T-cell (primary cell): ENCODE results near the gene TAC3. TPM values are rescaled to one million over a fixed set of nuclear protein-coding genes. Genes with fewer than 3 reads are reported as not detected.

Experiments
- ATAC-seq, 4 experiments: fragments of 200-7000 bp in 3 of 4; fragments of 150-1000 bp in 1 of 4; cut with Tn5 transposase; replicated peaks in 1 of 4; 1 replicate in 3 of 4; 2 replicates in 1 of 4; pipeline ENCODE4 v1.10.0; 2021; ENCODE audit warnings: moderate library complexity in 3 of 4, mild to moderate bottlenecking in 2 of 4, moderate number of reproducible peaks in 1 of 4
- CTCF ChIA-PET, 2 donors: fragments of 300-600 bp; sonication (Branson Sonifier 250); formaldehyde crosslinking; loops; one replicate each; lab custom pipeline; 2022; ENCODE audit warnings: antibody characterized with exemption in 2 of 2; lab: Charles Lee
- POLR2A ChIA-PET, 2 donors: fragments of 300-600 bp; sonication (Branson Sonifier 250); formaldehyde crosslinking; loops; one replicate each; lab custom pipeline; 2022; ENCODE audit warnings: antibody characterized with exemption in 2 of 2; lab: Charles Lee
- DNase-seq, 35 experiments: peaks; one replicate each; pipeline versions ENCODE4 v3.0.0 to v3.0.0-alpha.2; 2013 to 2023
- H3K27ac ChIP-seq: one replicate; pipeline ENCODE4 v1.5.1; 2013; ENCODE audit warnings: low read length
- H3K27me3 ChIP-seq, 2 experiments: replicated peaks in 1 of 2; 1 replicate in 1 of 2; 2 replicates in 1 of 2; pipeline versions ENCODE4 v1.6.1 to v1.7.0; 2013; ENCODE audit warnings: low read length in 1 of 2, mixed read lengths in 1 of 2; ENCODE audit not compliant: control insufficient read depth in 2 of 2, insufficient read depth in 2 of 2; ENCODE audit errors: extremely low read depth in 1 of 2
- H3K36me3 ChIP-seq, 2 donors: 1 replicate in 1 of 2; 2 replicates in 1 of 2; pipeline versions ENCODE4 v1.6.1 to v1.7.0; 2013; ENCODE audit warnings: low read length in 1 of 2; ENCODE audit not compliant: control insufficient read depth in 2 of 2, insufficient read depth in 1 of 2; ENCODE audit errors: extremely low read depth in 1 of 2
- H3K4me1 ChIP-seq, 2 experiments: 1 replicate in 1 of 2; 2 replicates in 1 of 2; pipeline versions ENCODE4 v1.6.1 to v1.7.0; 2013; ENCODE audit warnings: low read length in 2 of 2, mixed read lengths in 1 of 2; ENCODE audit not compliant: insufficient read depth in 2 of 2, control insufficient read depth in 1 of 2; ENCODE audit errors: extremely low read depth in 1 of 2
- H3K4me3 ChIP-seq, 2 donors: 1 replicate in 1 of 2; 2 replicates in 1 of 2; pipeline versions ENCODE4 v1.5.1 to v1.7.0; 2013; ENCODE audit warnings: mild to moderate bottlenecking in 2 of 2, low read length in 1 of 2, moderate library complexity in 1 of 2; ENCODE audit not compliant: control insufficient read depth in 1 of 2; ENCODE audit errors: extremely low read depth in 1 of 2
- H3K9me3 ChIP-seq: 2 replicates; pipeline ENCODE4 v1.7.0; 2013
- H3K27ac Mint-ChIP-seq, 2 donors: one replicate each; pipeline ENCODE4 v1.8.0; 2020 to 2021; ENCODE audit warnings: mild to moderate bottlenecking in 2 of 2, mixed read lengths in 2 of 2
- H3K27me3 Mint-ChIP-seq, 2 donors: one replicate each; pipeline ENCODE4 v1.8.0; 2021 to 2022; ENCODE audit warnings: mixed read lengths in 2 of 2
- H3K36me3 Mint-ChIP-seq: one replicate; pipeline ENCODE4 v1.8.0; 2021; ENCODE audit warnings: mixed read lengths
- H3K4me1 Mint-ChIP-seq, 3 donors: one replicate each; pipeline ENCODE4 v1.8.0; 2020 to 2022; ENCODE audit warnings: mixed read lengths in 3 of 3, mild to moderate bottlenecking in 1 of 3
- H3K4me3 Mint-ChIP-seq, 3 donors: one replicate each; pipeline ENCODE4 v1.8.0; 2020 to 2022; ENCODE audit warnings: mild to moderate bottlenecking in 3 of 3, mixed read lengths in 3 of 3, moderate library complexity in 3 of 3
- H3K9me3 Mint-ChIP-seq, 3 donors: one replicate each; pipeline ENCODE4 v1.8.0; 2020 to 2022; ENCODE audit warnings: mixed read lengths in 3 of 3
- WGBS: methylation state at CpG from one replicate; pipeline ENCODE4 v1.1.5; 2013; ENCODE audit warnings: missing lambda C conversion rate; ENCODE audit not compliant: insufficient coverage; 5-methylcytosine and 5-hydroxymethylcytosine counted together
- total RNA-seq, 35 experiments: library from RNA in 6 of 35; stranded (reverse) in 6 of 35; fragments of 120-200 nt in 1 of 35; gene quantifications; one replicate each; pipeline versions ENCODE4 v1.2.1 to v1.2.4 and lab custom pipeline; 2013 to 2026

TAC3 gene
- total RNA-seq, 5 donors from 2014 or later (not counting 1 experiment from before 2014, with no cell fraction given) = 0.55 to 0.63 TPM; not detected in 3

DNA sequence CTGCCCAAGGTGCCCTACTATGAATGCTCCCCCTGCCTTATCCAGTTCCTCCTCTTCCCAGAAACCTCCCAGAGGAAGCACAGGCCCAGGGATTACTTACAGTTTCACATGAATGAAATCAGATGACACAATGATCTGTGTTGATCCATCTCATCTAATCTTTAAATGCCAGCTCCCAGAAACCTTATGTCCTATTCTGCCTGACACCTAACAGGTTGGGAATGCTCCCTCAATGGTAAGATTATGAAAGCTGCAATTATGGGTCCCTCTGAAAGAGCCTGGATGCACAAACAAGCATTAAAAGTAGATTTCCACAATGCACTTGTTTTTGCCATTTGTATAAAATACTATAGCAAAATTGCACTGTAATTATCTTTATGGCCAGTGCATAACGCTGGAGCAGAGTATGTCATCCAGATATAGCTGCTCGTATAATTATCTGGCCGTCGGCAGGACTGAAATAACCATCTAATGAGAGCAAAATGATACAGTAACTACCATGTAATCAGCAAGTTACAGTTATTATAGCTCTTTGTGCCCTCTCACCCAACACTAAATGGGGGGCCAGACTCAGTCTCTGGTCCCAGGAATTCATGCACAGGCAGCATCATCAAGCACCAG is 5.6 kb downstream of the TAC3 start:
- peaks cover 0 to 14% of the 10 kb centered on the region in 2 donors for H3K27me3 Mint-ChIP-seq
- no peaks in the 10 kb centered on the region for H3K36me3 Mint-ChIP-seq
- H3K27ac Mint-ChIP-seq = peak overlapping the region; percentile 87 to 90
- Histone ChIP-seq H3K36me3 (no peaks in the 10 kb centered on the region), H3K27me3 (peaks cover 0 to 13% of the 10 kb centered on the region in 2 experiments), H3K9me3 (no peaks in the 10 kb centered on the region), H3K27ac (peak overlapping the region; percentile 47), H3K4me3 (no peak overlapping the region), H3K4me1 (peaks cover 27 to 33% of the 10 kb centered on the region in 2 experiments)
- CTCF ChIA-PET = interaction anchor here (0.6 to 2.3 kb wide), 9 partner anchors 9 to 242 kb away, joined by 3 to 10 read pairs (median 4); partner anchors contain the start of gene STAT6 (in 1 of the 2)
- peak overlapping the region in 1 of 3 donors; percentile 67 for H3K4me3 Mint-ChIP-seq
- 100% methylated on average over 3 of the region's 4 CpGs for WGBS
- peaks cover 39 to 83% (median 58%) of the 10 kb centered on the region in 3 donors for H3K4me1 Mint-ChIP-seq
- ATAC-seq = no peak
- H3K9me3 Mint-ChIP-seq = no peaks in the 10 kb centered on the region
- no peak for DNase-seq
- POLR2A ChIA-PET = no interaction called here

DNA sequence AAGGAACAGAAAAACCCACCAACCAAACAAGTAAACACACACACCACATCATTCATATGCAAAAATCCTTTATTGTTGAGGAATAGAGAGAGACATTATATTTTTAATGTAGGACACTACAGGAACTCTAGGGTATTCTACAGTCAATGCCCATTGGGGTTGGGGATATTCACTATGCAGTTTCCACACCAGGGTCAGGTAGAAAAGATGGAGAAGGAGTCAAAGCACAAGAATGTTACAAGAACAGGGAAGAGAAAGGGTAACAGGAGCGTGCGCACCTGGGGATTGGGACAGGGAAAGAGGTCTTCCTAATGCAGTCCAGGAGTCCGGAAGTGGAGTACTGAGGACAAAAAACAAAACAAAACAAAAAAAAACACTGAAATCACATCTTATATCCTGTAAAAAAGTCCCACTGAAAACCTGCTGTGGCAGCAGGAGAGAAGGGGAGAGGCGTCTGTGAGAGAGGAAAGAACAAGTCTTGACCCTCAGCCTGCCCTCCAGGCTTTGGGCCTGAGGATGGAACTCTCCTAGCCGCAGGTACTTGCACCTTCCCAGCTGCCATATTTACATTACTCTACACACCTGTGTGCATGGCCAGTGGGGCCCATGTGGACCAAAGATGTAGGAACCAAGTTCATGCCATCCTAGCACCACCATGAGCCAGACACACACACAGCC is 6.2 kb downstream of the TAC3 start:
- no peak overlapping the region for H3K4me3 Mint-ChIP-seq
- no peak for DNase-seq
- peaks cover 0 to 10% of the 10 kb centered on the region in 2 donors for H3K27me3 Mint-ChIP-seq
- no peak for ATAC-seq
- H3K27me3 ChIP-seq = peaks cover 0 to 10% of the 10 kb centered on the region in 2 experiments
- no peak overlapping the region for H3K27ac ChIP-seq
- H3K9me3 ChIP-seq = no peaks in the 10 kb centered on the region
- WGBS = 83% methylated on average over 1 of the region's 5 CpGs
- H3K36me3 ChIP-seq = no peaks in the 10 kb centered on the region
- peaks cover 45 to 83% (median 65%) of the 10 kb centered on the region in 3 donors for H3K4me1 Mint-ChIP-seq
- H3K4me3 ChIP-seq = no peak overlapping the region
- ChIA-PET CTCF (interaction anchor here (0.6 to 2.3 kb wide), 5 partner anchors 17 to 102 kb away, joined by 3 to 10 read pairs (median 4); partner anchors contain the start of gene STAT6 (in 1 of the 2)), POLR2A (no interaction called here)
- H3K4me1 ChIP-seq = peaks cover 33 to 39% of the 10 kb centered on the region in 2 experiments
- H3K27ac Mint-ChIP-seq = peak overlapping the region; percentile 4 to 51
- H3K36me3 Mint-ChIP-seq = no peaks in the 10 kb centered on the region
- no peaks in the 10 kb centered on the region for H3K9me3 Mint-ChIP-seq

DNA sequence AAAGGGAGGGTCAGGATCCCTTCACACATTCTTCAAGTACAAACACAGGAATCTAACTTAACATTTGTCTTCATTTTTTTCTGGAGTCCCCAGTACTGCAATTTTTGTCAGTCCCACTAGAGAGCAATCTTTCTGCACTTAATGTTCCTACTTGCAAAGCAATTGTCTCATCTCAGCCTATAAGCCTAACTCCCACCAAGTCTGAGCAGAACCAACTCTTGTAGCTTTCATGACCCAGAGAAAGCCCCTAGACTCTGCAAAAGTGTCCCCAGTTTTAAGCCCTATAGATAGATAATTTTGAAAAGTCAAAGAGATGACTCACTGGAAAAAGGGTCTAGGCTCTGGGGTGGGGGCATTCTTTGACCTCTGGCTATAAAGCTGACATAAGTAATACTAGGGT is 8.2 kb downstream of the TAC3 start:
- Mint-ChIP-seq H3K4me1 (peaks cover 60 to 86% (median 74%) of the 10 kb centered on the region in 3 donors), H3K27ac (peak overlapping the region; percentile 95 to 96), H3K4me3 (peak overlapping the region; percentile 55 to 88 (median 62)), H3K9me3 (no peaks in the 10 kb centered on the region), H3K27me3 (no peaks in the 10 kb centered on the region), H3K36me3 (peaks cover 12% of the 10 kb centered on the region)
- H3K36me3 ChIP-seq = peaks cover 13 to 15% of the 10 kb centered on the region in 2 donors
- no peak overlapping the region for H3K27ac ChIP-seq
- peaks cover 36 to 48% of the 10 kb centered on the region in 2 experiments for H3K4me1 ChIP-seq
- H3K9me3 ChIP-seq = no peaks in the 10 kb centered on the region
- ChIA-PET POLR2A (no interaction called here), CTCF (interaction anchor here (0.5 to 5.7 kb wide), 10 partner anchors 10 to 108 kb away, joined by 3 to 42 read pairs (median 5); partner anchors contain the start of gene STAT6 (in 1 of the 2))
- peaks cover 0 to 3% of the 10 kb centered on the region in 2 experiments for H3K27me3 ChIP-seq
- DNase-seq (peak in 7 of 35 experiments; percentile 11 to 73 (median 25)), ATAC-seq (peak; percentile 21 to 48 (median 28))
- H3K4me3 ChIP-seq = no peak overlapping the region

DNA sequence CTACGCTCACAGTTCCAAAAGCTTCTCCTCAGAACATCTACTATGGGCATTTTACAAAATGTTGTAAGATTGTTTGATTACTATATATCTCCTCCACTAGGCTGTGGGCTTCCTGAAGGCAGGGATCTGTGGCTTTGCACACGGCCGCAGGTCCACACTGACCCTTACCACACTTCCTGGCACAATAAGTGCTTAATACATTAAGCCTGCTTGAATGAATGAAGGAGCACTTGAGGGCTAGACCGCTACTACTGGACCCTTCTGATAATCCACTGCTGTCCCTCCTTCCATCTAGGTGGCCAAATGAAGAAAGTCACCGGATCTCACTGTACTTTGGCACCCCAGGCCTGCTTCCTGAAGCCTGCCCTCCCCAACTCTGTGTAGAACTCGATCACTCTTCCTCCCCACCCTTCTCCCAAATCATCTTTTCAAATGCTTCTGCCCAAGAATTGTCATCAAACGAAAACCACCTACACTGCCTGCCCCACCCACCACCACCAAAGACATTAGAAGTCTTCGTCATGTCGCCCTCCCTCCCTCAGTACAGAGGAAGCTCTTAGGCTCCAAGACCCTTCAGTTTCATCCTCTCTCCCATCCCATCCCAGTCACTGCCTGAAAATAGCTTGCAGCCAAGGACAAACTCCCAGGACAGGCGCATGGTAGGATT is 9.4 kb downstream of the TAC3 start:
- ChIA-PET POLR2A (no interaction called here), CTCF (interaction anchor here (0.6 to 5.7 kb wide), 10 partner anchors 46 to 415 kb away, joined by 3 to 42 read pairs (median 6); partner anchors contain the start of genes NEMP1 (in 1 of the 2) and STAT6 (in 1 of the 2))
- Mint-ChIP-seq H3K4me1 (peaks cover 64 to 87% (median 76%) of the 10 kb centered on the region in 3 donors), H3K9me3 (no peaks in the 10 kb centered on the region), H3K27me3 (no peaks in the 10 kb centered on the region), H3K27ac (peak overlapping the region; percentile 95 to 96), H3K4me3 (peak overlapping the region; percentile 80 to 90 (median 88)), H3K36me3 (peaks cover 21% of the 10 kb centered on the region)
- peak in 2 of 4 experiments; percentile 2 to 26 for ATAC-seq
- 40% methylated on average over 6 of the region's 10 CpGs for WGBS
- no peaks in the 10 kb centered on the region for H3K9me3 ChIP-seq
- no peaks in the 10 kb centered on the region for H3K27me3 ChIP-seq
- DNase-seq = peak in 4 of 35 experiments; percentile 18 to 38 (median 23)
- peaks cover 36 to 48% of the 10 kb centered on the region in 2 experiments for H3K4me1 ChIP-seq
- peaks cover 24 to 27% of the 10 kb centered on the region in 2 donors for H3K36me3 ChIP-seq
- H3K27ac ChIP-seq = peak overlapping the region; percentile 60
- H3K4me3 ChIP-seq = peak overlapping the region; percentile 22 to 35

DNA sequence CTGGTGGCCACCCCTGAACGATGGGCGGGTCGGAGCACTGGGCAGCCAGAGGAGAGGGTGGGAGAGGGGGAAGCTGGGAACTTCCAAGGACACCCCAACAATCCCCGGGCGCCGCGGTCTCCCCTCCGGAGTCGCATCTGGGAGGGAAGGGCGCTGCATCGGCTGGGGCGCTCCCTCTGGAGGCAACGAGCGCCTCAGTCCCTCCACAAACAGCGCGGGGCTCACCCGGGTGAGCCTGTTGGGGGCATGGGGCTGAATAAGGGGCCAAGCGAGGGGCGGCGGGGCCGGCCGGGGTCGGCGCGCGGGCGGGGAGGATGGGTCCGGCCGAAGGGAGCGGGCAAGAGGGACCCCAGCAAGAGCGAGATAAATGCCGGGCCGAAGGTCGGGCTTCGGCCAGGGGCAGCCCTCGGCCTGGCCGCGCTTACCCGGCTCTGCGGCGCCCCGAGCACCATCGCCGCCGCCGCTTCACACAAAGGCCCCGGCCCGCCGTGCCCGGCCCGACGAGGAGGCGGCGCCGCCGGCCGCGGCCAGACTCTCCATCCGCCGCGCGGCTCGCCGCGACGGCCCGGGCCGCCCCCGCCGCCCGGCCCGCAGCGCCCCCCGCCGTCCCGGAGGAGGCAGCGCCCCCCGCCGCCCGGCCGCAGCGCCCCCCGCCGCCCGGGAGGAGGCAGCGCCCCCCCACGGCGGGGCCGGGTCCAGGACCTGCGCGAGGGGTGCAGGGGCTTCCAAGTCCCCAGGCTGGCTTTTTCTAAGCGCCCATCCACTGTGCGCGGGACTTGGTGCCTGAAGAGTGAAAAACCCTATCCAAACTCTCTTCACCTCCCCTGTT is 10.1 kb downstream of the TAC3 start, which contains the start of gene ZBTB39:
TSS of gene ZBTB39 (minus strand) at position 567 of the 829 bp plus-strand sequence. CDS start 1,629 bp downstream, outside the sequence.
- no peaks in the 10 kb centered on the region for H3K27me3 ChIP-seq
- Mint-ChIP-seq H3K27me3 (no peaks in the 10 kb centered on the region), H3K4me3 (peak within 1 kb of the TSS; percentile 92 to 95 (median 93)), H3K36me3 (peaks cover 25% of the 10 kb centered on the region), H3K27ac (peak within 1 kb of the TSS; percentile 95 to 96), H3K9me3 (no peaks in the 10 kb centered on the region), H3K4me1 (peaks cover 63 to 86% (median 76%) of the 10 kb centered on the region in 3 donors)
- peaks cover 24 to 35% of the 10 kb centered on the region in 2 donors for H3K36me3 ChIP-seq
- DNase-seq = peak; percentile 16 to 85 (median 58)
- ChIA-PET POLR2A (no interaction called here), CTCF (interaction anchor here (0.6 to 5.7 kb wide), 9 partner anchors 18 to 415 kb away, joined by 3 to 42 read pairs (median 7); partner anchors contain the start of genes NEMP1 (in 1 of the 2) and STAT6 (in 1 of the 2))
- peak within 1 kb of the TSS; percentile 60 to 70 for H3K4me3 ChIP-seq
- ATAC-seq = peak; percentile 81 to 89 (median 88)
- H3K27ac ChIP-seq = peak within 1 kb of the TSS; percentile 60
- under 1% methylated on average over 65 of the region's 94 CpGs for WGBS
- H3K9me3 ChIP-seq = no peaks in the 10 kb centered on the region
- peaks cover 33 to 48% of the 10 kb centered on the region in 2 experiments for H3K4me1 ChIP-seq
